CD14-positive monocyte (primary cell): ENCODE results near the gene ITGA3. TPM values are rescaled to one million over a fixed set of nuclear protein-coding genes. Genes with fewer than 3 reads are reported as not detected.

ENCODE experiments used
- DNase-seq, 3 donors: peaks; one replicate each; pipeline ENCODE4 v3.0.0-alpha.2; 2011 to 2022
- H2AFZ ChIP-seq: 2 replicates; pipeline ENCODE4 v1.6.0; 2012; ENCODE audit warnings: mild to moderate bottlenecking, low read depth, low read length, inconsistent platforms; ENCODE audit not compliant: insufficient read depth, poor library complexity, severe bottlenecking
- H3K27ac ChIP-seq, 2 donors: 1 replicate in 1 of 2; 2 replicates in 1 of 2; pipeline ENCODE4 v1.5.1; 2012 to 2013; ENCODE audit warnings: low read length in 2 of 2, control low read depth in 1 of 2, inconsistent platforms in 1 of 2, low read depth in 1 of 2, mild to moderate bottlenecking in 1 of 2
- H3K27me3 ChIP-seq, 2 donors: one replicate each; pipeline versions ENCODE4 v1.6.0 to v1.6.1; 2011 to 2013; ENCODE audit warnings: low read length in 2 of 2; ENCODE audit not compliant: control insufficient read depth in 2 of 2, insufficient read depth in 2 of 2
- H3K36me3 ChIP-seq, 2 donors: replicated peaks in 1 of 2; 1 replicate in 1 of 2; 2 replicates in 1 of 2; pipeline versions ENCODE4 v1.5.1 to v1.6.1; 2012 to 2013; ENCODE audit warnings: low read length in 2 of 2, control low read depth in 1 of 2, inconsistent platforms in 1 of 2, mild to moderate bottlenecking in 1 of 2; ENCODE audit not compliant: insufficient read depth in 2 of 2, control insufficient read depth in 1 of 2
- H3K4me1 ChIP-seq, 2 donors: 1 replicate in 1 of 2; 2 replicates in 1 of 2; pipeline versions ENCODE4 v1.5.1 to v1.6.1; 2012 to 2013; ENCODE audit warnings: low read length in 2 of 2, control low read depth in 1 of 2, inconsistent platforms in 1 of 2, mild to moderate bottlenecking in 1 of 2, moderate library complexity in 1 of 2; ENCODE audit not compliant: insufficient read depth in 2 of 2, control insufficient read depth in 1 of 2
- H3K4me2 ChIP-seq: replicated peaks from 2 replicates; pipeline ENCODE3; 2012; ENCODE audit warnings: low read length, moderate library complexity, mild to moderate bottlenecking; ENCODE audit not compliant: poor library complexity, severe bottlenecking; ENCODE audit errors: extremely low read depth
- H3K4me3 ChIP-seq, 3 experiments: fragments of 200-600 bp in 1 of 3; sonication (generic) in 1 of 3; replicated peaks in 1 of 3; 1 replicate in 2 of 3; 2 replicates in 1 of 3; pipeline ENCODE4 v1.5.1; 2011 to 2013; ENCODE audit warnings: low read length in 3 of 3, mild to moderate bottlenecking in 3 of 3, control low read depth in 2 of 3, low read depth in 2 of 3, inconsistent platforms in 1 of 3, moderate library complexity in 1 of 3
- H3K79me2 ChIP-seq: 2 replicates; pipeline ENCODE4 v1.6.0; 2012; ENCODE audit warnings: mild to moderate bottlenecking, control low read depth, inconsistent platforms, low read length, moderate library complexity; ENCODE audit not compliant: insufficient read depth
- H3K9ac ChIP-seq: 2 replicates; pipeline ENCODE4 v1.6.0; 2017; ENCODE audit warnings: low read length, mild to moderate bottlenecking; ENCODE audit not compliant: insufficient read depth, poor library complexity, severe bottlenecking
- H3K9me3 ChIP-seq, 2 donors: replicated peaks in 1 of 2; 1 replicate in 1 of 2; 2 replicates in 1 of 2; pipeline versions ENCODE4 v1.5.1 to v1.6.1; 2012 to 2013; ENCODE audit warnings: low read length in 2 of 2, control low read depth in 1 of 2; ENCODE audit not compliant: control insufficient read depth in 1 of 2, insufficient read depth in 1 of 2
- H4K20me1 ChIP-seq: 2 replicates; pipeline ENCODE4 v1.6.0; 2012; ENCODE audit warnings: mild to moderate bottlenecking, low read length, control low read depth, moderate library complexity; ENCODE audit not compliant: insufficient read depth
- H3K27ac Mint-ChIP-seq, 7 donors: one replicate each; pipeline ENCODE4 v1.8.0; 2020; ENCODE audit warnings: mild to moderate bottlenecking in 7 of 7, mixed read lengths in 7 of 7, moderate library complexity in 6 of 7, inconsistent platforms in 2 of 7
- H3K27me3 Mint-ChIP-seq, 3 donors: one replicate each; pipeline ENCODE4 v1.8.0; 2021 to 2022; ENCODE audit warnings: low read depth in 3 of 3, mild to moderate bottlenecking in 3 of 3, mixed read lengths in 3 of 3, moderate library complexity in 3 of 3, inconsistent platforms in 1 of 3
- H3K36me3 Mint-ChIP-seq, 2 donors: one replicate each; pipeline ENCODE4 v1.8.0; 2020; ENCODE audit warnings: mixed read lengths in 2 of 2, inconsistent platforms in 1 of 2, mild to moderate bottlenecking in 1 of 2
- H3K4me1 Mint-ChIP-seq: one replicate; pipeline ENCODE4 v1.8.0; 2020; ENCODE audit warnings: mild to moderate bottlenecking, mixed read lengths
- H3K4me3 Mint-ChIP-seq, 2 donors: one replicate each; pipeline ENCODE4 v1.8.0; 2020; ENCODE audit warnings: mild to moderate bottlenecking in 2 of 2, mixed read lengths in 2 of 2, moderate library complexity in 1 of 2
- H3K9me3 Mint-ChIP-seq, 7 donors: one replicate each; pipeline ENCODE4 v1.8.0; 2020 to 2022; ENCODE audit warnings: mixed read lengths in 7 of 7, mild to moderate bottlenecking in 6 of 7, moderate library complexity in 6 of 7, inconsistent platforms in 2 of 7
- CTCF ChIP-seq: fragments of 200-600 bp; IDR thresholded peaks from one replicate; pipeline ENCODE4 v1.8.0; 2022; ENCODE audit warnings: antibody characterized with exemption, mild to moderate bottlenecking
- WGBS: methylation state at CpG from one replicate; pipeline ENCODE4 v1.1.5; 2013; ENCODE audit warnings: missing lambda C conversion rate; ENCODE audit not compliant: insufficient coverage; 5-methylcytosine and 5-hydroxymethylcytosine counted together
- intact Hi-C, 2 donors: fragments of 100-400 bp; cut with micrococcal nuclease; formaldehyde crosslinking; loops; one replicate each; pipeline versions ENCODE4 v1.15.0 to v1.15.1; 2023
- polyA plus RNA-seq, 3 donors: library from polyadenylated mRNA; depleted of rRNA in 1 of 3; unstranded in 2 of 3; stranded (reverse) in 1 of 3; fragments of 300-500 nt in 2 of 3; fragments of >200 nt in 1 of 3; fragmentation: Illumina TruSeq in 2 of 3; gene quantifications; 1 replicate in 2 of 3; 2 replicates in 1 of 3; pipeline ENCODE4 v1.2.3, GENCODE V29; 2012 to 2021

The ITGA3 gene
- polyA plus RNA-seq, 3 donors, result 0.31 to 0.36 TPM; not detected in 1

GRCh38 chr17:50062293-50063243 is 6.7 kb downstream of the ITGA3 start:
- Histone ChIP-seq H3K27ac (no peak overlapping the region), H3K79me2 (no peaks in the 10 kb centered on the region)
- peaks cover 0 to 5% of the 10 kb centered on the region in 2 donors for H3K36me3 Mint-ChIP-seq

More at GRCh38 chr17:50062293-50063243, 6.7 kb downstream of the ITGA3 start:
- 86% methylated on average over 9 of the region's 10 CpGs for WGBS
- no peak overlapping the region for H3K4me3 ChIP-seq
- peaks cover 4% of the 10 kb centered on the region in 2 donors for H3K4me1 ChIP-seq
- H2AFZ ChIP-seq, result no peak overlapping the region
- H3K4me1 Mint-ChIP-seq, result peaks cover 10% of the 10 kb centered on the region
- no peak for TF ChIP-seq CTCF
- H3K27me3 Mint-ChIP-seq, result peaks cover 20 to 43% (median 24%) of the 10 kb centered on the region in 3 donors
- intact Hi-C loops, result no loop called here
- no peaks in the 10 kb centered on the region for H4K20me1 ChIP-seq
- no peak overlapping the region for H3K9ac ChIP-seq
- H3K27me3 ChIP-seq, result peaks cover 3 to 16% of the 10 kb centered on the region in 2 donors
- H3K9me3 Mint-ChIP-seq, result peaks cover 0 to 2% (median 0%) of the 10 kb centered on the region in 7 donors
- H3K27ac Mint-ChIP-seq, result no peak overlapping the region
- no peaks in the 10 kb centered on the region for H3K9me3 ChIP-seq
- no peaks in the 10 kb centered on the region for H3K36me3 ChIP-seq
- H3K4me3 Mint-ChIP-seq, result no peak overlapping the region
- DNase-seq, result no peak
- no peak overlapping the region for H3K4me2 ChIP-seq
